CD8-positive, alpha-beta memory T cell (primary cell): ENCODE results near the gene ENAH. TPM values are rescaled to one million over a fixed set of nuclear protein-coding genes. Genes with fewer than 3 reads are reported as not detected.

ENCODE experiments used
- CTCF ChIA-PET: fragments of 350-600 bp; sonication (Branson Sonifier 250); formaldehyde crosslinking; loops from one replicate; lab custom pipeline; 2021; ENCODE audit warnings: antibody characterized with exemption; lab: Charles Lee
- POLR2A ChIA-PET: fragments of 350-600 bp; sonication (Branson Sonifier 250); formaldehyde crosslinking; loops from one replicate; lab custom pipeline; 2021; ENCODE audit warnings: antibody characterized with exemption; lab: Charles Lee
- DNase-seq, 5 donors: peaks; one replicate each; pipeline versions ENCODE4 v3.0.0 to v3.0.0-alpha.2; 2020 to 2022; ENCODE audit warnings: mixed read lengths in 1 of 5
- H3K27ac ChIP-seq: one replicate; pipeline ENCODE4 v1.7.0; 2013; ENCODE audit warnings: low read depth, mild to moderate bottlenecking, low read length, moderate library complexity
- H3K27me3 ChIP-seq: 2 replicates; pipeline ENCODE4 v1.7.0; 2013; ENCODE audit warnings: low read length, mild to moderate bottlenecking; ENCODE audit not compliant: insufficient read depth, poor library complexity, severe bottlenecking
- H3K36me3 ChIP-seq: 2 replicates; pipeline ENCODE4 v1.7.0; 2013; ENCODE audit warnings: mild to moderate bottlenecking, low read length, moderate library complexity; ENCODE audit not compliant: insufficient read depth
- H3K4me1 ChIP-seq: 2 replicates; pipeline ENCODE4 v1.7.0; 2013; ENCODE audit warnings: mild to moderate bottlenecking, low read length, moderate library complexity; ENCODE audit not compliant: insufficient read depth
- H3K4me3 ChIP-seq: 2 replicates; pipeline ENCODE4 v1.7.0; 2013; ENCODE audit warnings: mild to moderate bottlenecking, low read length
- H3K9me3 ChIP-seq: 2 replicates; pipeline ENCODE4 v1.7.0; 2013; ENCODE audit warnings: mild to moderate bottlenecking, low read length
- H3K27ac Mint-ChIP-seq, 8 donors: one replicate each; pipeline ENCODE4 v1.8.0; 2020 to 2021; ENCODE audit warnings: mixed read lengths in 8 of 8, mild to moderate bottlenecking in 6 of 8, inconsistent platforms in 3 of 8, moderate library complexity in 3 of 8
- H3K27me3 Mint-ChIP-seq, 2 donors: one replicate each; pipeline ENCODE4 v1.8.0; 2020 to 2021; ENCODE audit warnings: mixed read lengths in 2 of 2, mild to moderate bottlenecking in 1 of 2, moderate library complexity in 1 of 2
- H3K36me3 Mint-ChIP-seq, 3 donors: one replicate each; pipeline ENCODE4 v1.8.0; 2020 to 2021; ENCODE audit warnings: mixed read lengths in 3 of 3, inconsistent platforms in 1 of 3, mild to moderate bottlenecking in 1 of 3
- H3K4me1 Mint-ChIP-seq, 3 donors: one replicate each; pipeline ENCODE4 v1.8.0; 2020 to 2021; ENCODE audit warnings: mixed read lengths in 3 of 3, inconsistent platforms in 1 of 3, mild to moderate bottlenecking in 1 of 3
- H3K4me3 Mint-ChIP-seq, 7 donors: one replicate each; pipeline ENCODE4 v1.8.0; 2020 to 2021; ENCODE audit warnings: mixed read lengths in 7 of 7, mild to moderate bottlenecking in 6 of 7, moderate library complexity in 4 of 7, inconsistent platforms in 2 of 7
- H3K9me3 Mint-ChIP-seq, 5 donors: one replicate each; pipeline ENCODE4 v1.8.0; 2020 to 2022; ENCODE audit warnings: mixed read lengths in 5 of 5, mild to moderate bottlenecking in 3 of 5, moderate library complexity in 2 of 5, inconsistent platforms in 1 of 5
- polyA plus RNA-seq: library from polyadenylated mRNA; unstranded; fragments of 300-500 nt; fragmentation: Illumina TruSeq; gene quantifications from one replicate; pipeline ENCODE4 v1.2.3, GENCODE V29; 2021
- total RNA-seq, 2 experiments: library from RNA; stranded (reverse); gene quantifications; one replicate each; pipeline ENCODE4 v1.2.3, GENCODE V29; 2021

ENAH gene
- total and polyA plus RNA-seq, 3 experiments from 2014 or later = 0.53 TPM; not detected in 1

- no peaks in the 10 kb centered on the region for H3K36me3 ChIP-seq
- H3K9me3 Mint-ChIP-seq = peaks cover 0 to 3% (median 0%) of the 10 kb centered on the region in 5 donors
- DNase-seq = no peak
- POLR2A ChIA-PET = no interaction called here
- H3K9me3 ChIP-seq = no peaks in the 10 kb centered on the region
- no peaks in the 10 kb centered on the region for H3K4me1 ChIP-seq
- H3K27me3 Mint-ChIP-seq = peaks cover 2 to 19% of the 10 kb centered on the region in 2 donors
- no peak overlapping the region for H3K4me3 ChIP-seq
- CTCF ChIA-PET = no interaction called here
- H3K27me3 ChIP-seq = no peaks in the 10 kb centered on the region
- no peak overlapping the region for H3K4me3 Mint-ChIP-seq
- no peak overlapping the region for H3K27ac Mint-ChIP-seq
- H3K27ac ChIP-seq = no peak overlapping the region
- H3K4me1 Mint-ChIP-seq = no peaks in the 10 kb centered on the region
- H3K36me3 Mint-ChIP-seq = peaks cover 0 to 4% (median 0%) of the 10 kb centered on the region in 3 donors
These were observed 56.2 kb downstream of the ENAH start for GRCh38 chr1:225596736-225597135.

- Mint-ChIP-seq H3K27me3 (peaks cover 2 to 19% of the 10 kb centered on the region in 2 donors), H3K9me3 (peaks cover 0 to 3% (median 0%) of the 10 kb centered on the region in 5 donors), H3K4me3 (no peak overlapping the region), H3K36me3 (peaks cover 0 to 4% (median 0%) of the 10 kb centered on the region in 3 donors), H3K27ac (no peak overlapping the region), H3K4me1 (no peaks in the 10 kb centered on the region)
- H3K27me3 ChIP-seq = no peaks in the 10 kb centered on the region
- H3K36me3 ChIP-seq = no peaks in the 10 kb centered on the region
- DNase-seq = no peak
- H3K27ac ChIP-seq = no peak overlapping the region
- H3K9me3 ChIP-seq = no peaks in the 10 kb centered on the region
- POLR2A ChIA-PET = no interaction called here
- no peak overlapping the region for H3K4me3 ChIP-seq
- CTCF ChIA-PET = interaction anchor here (1.2 kb wide), 1 partner anchor 63 kb away, joined by 5 read pairs; no protein-coding TSS in a partner anchor
- H3K4me1 ChIP-seq = no peaks in the 10 kb centered on the region
These were observed 56.9 kb downstream of the ENAH start for GRCh38 chr1:225595974-225596551.

DNA sequence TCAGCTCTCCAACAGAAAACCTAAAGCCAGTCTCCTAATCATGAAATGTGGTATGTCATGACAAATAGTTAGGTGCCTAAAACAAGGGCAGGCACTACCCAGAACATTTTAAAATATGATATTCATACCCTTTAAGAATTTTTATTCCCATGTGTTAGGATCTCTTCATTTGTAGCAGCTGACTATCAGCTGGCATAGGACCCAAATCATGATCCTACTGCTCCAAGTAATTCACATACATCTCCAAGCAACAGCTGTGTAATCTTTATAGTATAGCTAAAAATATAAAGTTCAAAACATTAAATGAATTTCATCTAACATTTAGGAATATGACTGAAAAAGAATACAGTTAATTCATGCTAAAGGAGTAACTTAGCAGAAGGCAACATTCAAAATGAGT lies 57.5 kb downstream of the ENAH start:
- Mint-ChIP-seq H3K4me1 (no peaks in the 10 kb centered on the region), H3K4me3 (no peak overlapping the region), H3K9me3 (peaks cover 0 to 3% (median 0%) of the 10 kb centered on the region in 5 donors), H3K27ac (no peak overlapping the region), H3K27me3 (peaks cover 2 to 22% of the 10 kb centered on the region in 2 donors), H3K36me3 (peaks cover 0 to 4% (median 0%) of the 10 kb centered on the region in 3 donors)
- CTCF ChIA-PET = interaction anchor here (1.2 kb wide), 1 partner anchor 64 kb away, joined by 5 read pairs; no protein-coding TSS in a partner anchor
- H3K27ac ChIP-seq = no peak overlapping the region
- H3K4me1 ChIP-seq = no peaks in the 10 kb centered on the region
- no peaks in the 10 kb centered on the region for H3K9me3 ChIP-seq
- no peak overlapping the region for H3K4me3 ChIP-seq
- H3K27me3 ChIP-seq = no peaks in the 10 kb centered on the region
- H3K36me3 ChIP-seq = no peaks in the 10 kb centered on the region
- POLR2A ChIA-PET = no interaction called here
- no peak for DNase-seq

DNA sequence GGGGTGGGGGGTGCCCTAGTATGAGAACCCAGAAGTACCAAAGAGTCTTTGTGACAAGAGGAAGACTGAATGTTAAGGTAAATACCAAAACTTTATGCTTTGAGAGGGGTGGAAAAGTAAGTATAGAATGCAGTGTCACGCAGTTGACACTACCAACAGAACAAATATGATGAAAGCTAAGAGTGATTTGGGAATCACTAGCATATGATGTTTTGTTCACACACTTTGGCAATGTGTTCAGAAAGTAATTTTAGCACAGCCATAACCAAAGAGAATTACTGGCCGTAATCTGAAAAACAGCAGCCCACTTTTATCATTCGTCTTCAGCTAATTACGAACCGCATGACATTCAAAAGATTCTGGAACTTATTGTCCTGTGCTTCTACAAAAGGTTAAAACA lies 59.5 kb downstream of the ENAH start:
- peaks cover 2 to 24% of the 10 kb centered on the region in 2 donors for H3K27me3 Mint-ChIP-seq
- POLR2A ChIA-PET = no interaction called here
- Histone ChIP-seq H3K36me3 (no peaks in the 10 kb centered on the region), H3K9me3 (no peaks in the 10 kb centered on the region), H3K4me1 (no peaks in the 10 kb centered on the region), H3K27me3 (peaks cover 3% of the 10 kb centered on the region), H3K27ac (no peak overlapping the region), H3K4me3 (no peak overlapping the region)
- CTCF ChIA-PET = no interaction called here
- no peaks in the 10 kb centered on the region for H3K9me3 Mint-ChIP-seq
- no peak overlapping the region for H3K4me3 Mint-ChIP-seq
- no peaks in the 10 kb centered on the region for H3K36me3 Mint-ChIP-seq
- H3K27ac Mint-ChIP-seq = no peak overlapping the region
- H3K4me1 Mint-ChIP-seq = no peaks in the 10 kb centered on the region
- DNase-seq = no peak

DNA sequence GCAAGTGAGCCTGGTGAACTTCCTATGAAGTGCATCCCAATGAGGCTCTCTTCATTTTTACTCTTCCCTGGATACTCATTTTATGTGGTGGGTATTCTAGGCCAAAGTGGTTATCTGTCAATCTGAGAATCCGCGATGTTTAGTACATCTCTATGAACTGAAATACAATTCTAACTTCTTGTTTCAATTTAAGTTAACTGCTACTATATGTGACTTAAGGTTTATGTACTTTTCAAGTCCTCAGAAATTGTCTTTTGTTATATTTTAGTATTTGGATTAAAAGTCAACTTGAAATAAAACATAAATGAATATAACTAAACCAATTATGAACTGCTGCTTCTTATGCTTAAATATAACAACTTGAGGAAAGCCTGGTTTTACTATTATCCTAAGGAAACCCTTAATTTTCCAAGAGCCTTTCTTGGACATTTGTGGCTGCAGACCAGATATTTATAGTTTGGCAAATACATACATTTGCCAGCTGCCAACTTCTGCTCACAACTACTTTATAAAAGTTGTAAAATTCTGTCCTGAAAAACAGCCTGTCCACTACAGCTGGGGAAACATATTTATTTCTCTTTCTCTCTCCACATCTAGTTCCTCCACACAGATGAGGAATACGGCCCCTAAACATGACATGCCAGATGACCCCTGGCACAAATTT lies 60.4 kb downstream of the ENAH start:
- Mint-ChIP-seq H3K36me3 (no peaks in the 10 kb centered on the region), H3K27ac (no peak overlapping the region), H3K4me1 (no peaks in the 10 kb centered on the region), H3K27me3 (peaks cover 7 to 25% of the 10 kb centered on the region in 2 donors), H3K9me3 (no peaks in the 10 kb centered on the region), H3K4me3 (no peak overlapping the region)
- Histone ChIP-seq H3K36me3 (no peaks in the 10 kb centered on the region), H3K9me3 (no peaks in the 10 kb centered on the region), H3K4me1 (no peaks in the 10 kb centered on the region), H3K4me3 (no peak overlapping the region), H3K27ac (no peak overlapping the region), H3K27me3 (peaks cover 3% of the 10 kb centered on the region)
- ChIA-PET POLR2A (no interaction called here), CTCF (no interaction called here)
- DNase-seq = no peak

DNA sequence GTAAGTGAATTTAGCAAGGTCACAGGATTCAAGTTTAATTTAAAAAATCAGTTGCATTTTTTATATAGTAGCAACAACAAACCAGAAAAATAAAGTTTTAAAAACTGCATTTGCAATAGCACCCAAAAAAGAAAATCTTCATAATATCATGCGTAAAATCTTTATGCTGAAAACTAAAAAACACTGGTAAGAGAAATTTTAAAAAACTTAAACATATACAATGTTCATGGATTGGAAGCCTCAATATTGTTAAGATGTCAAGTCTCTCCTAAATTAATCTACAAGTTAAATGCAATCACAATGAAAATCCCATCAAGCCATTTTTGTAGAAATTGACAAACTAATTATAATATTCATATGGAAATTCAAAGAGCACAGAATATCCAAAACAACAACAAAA lies 65.6 kb downstream of the ENAH start:
- Mint-ChIP-seq H3K4me1 (no peaks in the 10 kb centered on the region), H3K36me3 (peaks cover 0 to 4% (median 0%) of the 10 kb centered on the region in 3 donors), H3K9me3 (no peaks in the 10 kb centered on the region), H3K4me3 (no peak overlapping the region), H3K27ac (no peak overlapping the region), H3K27me3 (peaks cover 15 to 35% of the 10 kb centered on the region in 2 donors)
- H3K27me3 ChIP-seq = peaks cover 3% of the 10 kb centered on the region
- ChIA-PET CTCF (no interaction called here), POLR2A (no interaction called here)
- no peak overlapping the region for H3K27ac ChIP-seq
- no peak overlapping the region for H3K4me3 ChIP-seq
- H3K4me1 ChIP-seq = no peaks in the 10 kb centered on the region
- no peaks in the 10 kb centered on the region for H3K9me3 ChIP-seq
- no peak for DNase-seq
- no peaks in the 10 kb centered on the region for H3K36me3 ChIP-seq

GRCh38 chr1:225581186-225581585 lies 71.7 kb downstream of the ENAH start:
- Mint-ChIP-seq H3K27me3 (peaks cover 12 to 43% of the 10 kb centered on the region in 2 donors), H3K9me3 (no peaks in the 10 kb centered on the region), H3K27ac (no peak overlapping the region), H3K4me1 (no peaks in the 10 kb centered on the region), H3K4me3 (no peak overlapping the region), H3K36me3 (peaks cover 0 to 4% (median 0%) of the 10 kb centered on the region in 3 donors)
- ChIA-PET POLR2A (no interaction called here), CTCF (no interaction called here)
- Histone ChIP-seq H3K27ac (no peak overlapping the region), H3K27me3 (no peaks in the 10 kb centered on the region), H3K36me3 (no peaks in the 10 kb centered on the region), H3K4me1 (no peaks in the 10 kb centered on the region), H3K9me3 (no peaks in the 10 kb centered on the region), H3K4me3 (no peak overlapping the region)
- DNase-seq = no peak

GRCh38 chr1:225580238-225581099 lies 72.5 kb downstream of the ENAH start:
- Histone ChIP-seq H3K27me3 (no peaks in the 10 kb centered on the region), H3K36me3 (no peaks in the 10 kb centered on the region), H3K9me3 (no peaks in the 10 kb centered on the region), H3K4me1 (no peaks in the 10 kb centered on the region), H3K4me3 (no peak overlapping the region), H3K27ac (no peak overlapping the region)
- no peak overlapping the region for H3K27ac Mint-ChIP-seq
- H3K36me3 Mint-ChIP-seq = peaks cover 0 to 4% (median 0%) of the 10 kb centered on the region in 3 donors
- H3K4me1 Mint-ChIP-seq = no peaks in the 10 kb centered on the region
- no peak for DNase-seq
- no peak overlapping the region for H3K4me3 Mint-ChIP-seq
- H3K27me3 Mint-ChIP-seq = peaks cover 12 to 44% of the 10 kb centered on the region in 2 donors
- ChIA-PET POLR2A (no interaction called here), CTCF (no interaction called here)
- no peaks in the 10 kb centered on the region for H3K9me3 Mint-ChIP-seq
